ENCODE data around the gene CDK17.

GRCh38 chr12:96420277-96420835 lies 20.1 kb upstream of the CDK17 start:
- TF ChIP-seq, protein P1, sequence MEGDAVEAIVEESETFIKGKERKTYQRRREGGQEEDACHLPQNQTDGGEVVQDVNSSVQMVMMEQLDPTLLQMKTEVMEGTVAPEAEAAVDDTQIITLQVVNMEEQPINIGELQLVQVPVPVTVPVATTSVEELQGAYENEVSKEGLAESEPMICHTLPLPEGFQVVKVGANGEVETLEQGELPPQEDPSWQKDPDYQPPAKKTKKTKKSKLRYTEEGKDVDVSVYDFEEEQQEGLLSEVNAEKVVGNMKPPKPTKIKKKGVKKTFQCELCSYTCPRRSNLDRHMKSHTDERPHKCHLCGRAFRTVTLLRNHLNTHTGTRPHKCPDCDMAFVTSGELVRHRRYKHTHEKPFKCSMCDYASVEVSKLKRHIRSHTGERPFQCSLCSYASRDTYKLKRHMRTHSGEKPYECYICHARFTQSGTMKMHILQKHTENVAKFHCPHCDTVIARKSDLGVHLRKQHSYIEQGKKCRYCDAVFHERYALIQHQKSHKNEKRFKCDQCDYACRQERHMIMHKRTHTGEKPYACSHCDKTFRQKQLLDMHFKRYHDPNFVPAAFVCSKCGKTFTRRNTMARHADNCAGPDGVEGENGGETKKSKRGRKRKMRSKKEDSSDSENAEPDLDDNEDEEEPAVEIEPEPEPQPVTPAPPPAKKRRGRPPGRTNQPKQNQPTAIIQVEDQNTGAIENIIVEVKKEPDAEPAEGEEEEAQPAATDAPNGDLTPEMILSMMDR (IDR thresholded peaks at IDR 0.05), result no peak
- TF ChIP-seq POLR2A (IDR thresholded peaks at IDR 0.05), result no peak
